ENCODE results near the gene THAP5. TPM values are rescaled to one million over a fixed set of nuclear protein-coding genes. Genes with fewer than 3 reads are reported as not detected.

THAP5 gene
- total RNA-seq, 4 donors from 2014 or later = 23.1 to 27.7 (median 27.3) TPM

DNA sequence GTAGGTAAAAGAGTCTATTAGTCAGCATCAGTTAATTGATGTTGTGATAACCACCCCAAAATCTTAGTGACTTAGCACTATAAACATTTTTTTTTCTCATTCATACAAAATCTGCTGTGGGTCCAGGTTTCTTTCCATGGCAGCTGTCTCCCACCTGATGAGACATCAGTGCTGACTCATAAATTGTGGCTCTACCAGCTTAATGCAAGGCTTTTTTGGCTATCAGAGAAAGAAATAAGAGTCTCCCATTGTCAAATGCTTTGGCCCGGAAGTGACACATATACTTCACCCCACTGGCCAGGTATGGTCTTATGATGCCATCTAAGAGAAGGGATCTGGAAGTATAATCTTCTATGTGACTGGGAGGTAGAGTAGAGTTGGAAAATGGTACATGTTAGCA, 14.7 kb upstream of the THAP5 start:
- H3K4me3 ChIP-seq = no peak overlapping the region
- TF ChIP-seq POLR2AphosphoS5 (IDR thresholded peaks at IDR 0.05) (no peak), POLR2A (IDR thresholded peaks at IDR 0.05; ENCODE audit: low read depth) (no peak), EP300 (IDR thresholded peaks at IDR 0.05) (no peak)
- TF ChIP-seq, protein P1, sequence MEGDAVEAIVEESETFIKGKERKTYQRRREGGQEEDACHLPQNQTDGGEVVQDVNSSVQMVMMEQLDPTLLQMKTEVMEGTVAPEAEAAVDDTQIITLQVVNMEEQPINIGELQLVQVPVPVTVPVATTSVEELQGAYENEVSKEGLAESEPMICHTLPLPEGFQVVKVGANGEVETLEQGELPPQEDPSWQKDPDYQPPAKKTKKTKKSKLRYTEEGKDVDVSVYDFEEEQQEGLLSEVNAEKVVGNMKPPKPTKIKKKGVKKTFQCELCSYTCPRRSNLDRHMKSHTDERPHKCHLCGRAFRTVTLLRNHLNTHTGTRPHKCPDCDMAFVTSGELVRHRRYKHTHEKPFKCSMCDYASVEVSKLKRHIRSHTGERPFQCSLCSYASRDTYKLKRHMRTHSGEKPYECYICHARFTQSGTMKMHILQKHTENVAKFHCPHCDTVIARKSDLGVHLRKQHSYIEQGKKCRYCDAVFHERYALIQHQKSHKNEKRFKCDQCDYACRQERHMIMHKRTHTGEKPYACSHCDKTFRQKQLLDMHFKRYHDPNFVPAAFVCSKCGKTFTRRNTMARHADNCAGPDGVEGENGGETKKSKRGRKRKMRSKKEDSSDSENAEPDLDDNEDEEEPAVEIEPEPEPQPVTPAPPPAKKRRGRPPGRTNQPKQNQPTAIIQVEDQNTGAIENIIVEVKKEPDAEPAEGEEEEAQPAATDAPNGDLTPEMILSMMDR (IDR thresholded peaks at IDR 0.05) = no peak
- no peak for DNase-seq (ENCODE audit: extremely low spot score)
- intact Hi-C loops (cut with DNase I) = no loop called here
- H3K36me3 ChIP-seq = peaks cover 0 to 13% (median 8%) of the 10 kb centered on the region in 4 donors
- H3K27me3 ChIP-seq = no peaks in the 10 kb centered on the region
- H3K27ac ChIP-seq (replicated peaks in 1 of 4) = no peak overlapping the region
- no peaks in the 10 kb centered on the region for H3K9me3 ChIP-seq
- 88% methylated on average over 1 of the region's 1 CpG for WGBS
- H3K4me1 ChIP-seq = no peaks in the 10 kb centered on the region

DNA sequence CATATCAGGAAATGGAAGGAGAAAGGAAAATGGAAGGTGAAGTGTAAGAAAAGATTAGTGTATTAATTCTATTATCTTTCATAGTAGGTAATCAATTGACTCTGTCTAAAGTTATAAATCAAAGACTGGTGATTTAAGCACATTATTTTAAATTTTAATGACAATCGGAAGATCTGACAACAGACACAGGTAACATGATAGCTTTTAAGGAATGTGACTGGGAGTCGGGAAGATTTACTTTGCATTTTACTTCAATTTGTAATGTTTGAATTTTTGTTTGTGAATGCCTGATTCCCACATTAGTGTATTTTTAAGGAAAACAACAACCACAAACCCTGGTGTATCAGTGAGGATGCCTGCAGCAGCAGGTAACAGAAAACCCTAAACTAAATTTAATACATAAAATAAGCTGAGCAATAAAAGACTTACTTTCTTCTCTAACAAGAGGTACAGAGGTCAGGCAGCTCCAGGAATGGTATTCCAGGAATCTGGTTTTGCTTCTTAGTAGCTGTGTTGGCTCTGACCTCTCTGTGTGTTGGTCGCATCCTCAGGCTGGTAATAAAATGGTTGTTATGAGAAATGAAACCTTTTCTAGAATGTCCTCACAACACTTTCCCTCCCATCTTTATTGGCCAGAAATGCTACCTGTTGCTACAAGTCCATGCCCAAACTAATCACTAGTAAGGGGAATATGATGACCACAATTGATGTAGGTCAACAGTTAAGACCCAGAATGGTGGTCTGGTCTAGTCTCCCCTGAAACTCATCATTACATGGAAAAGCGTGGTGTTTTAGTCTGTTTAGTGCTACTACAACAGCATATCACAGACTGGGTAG, 12.4 kb upstream of the THAP5 start:
- WGBS = 68% methylated on average over 4 of the region's 4 CpGs
- no peak for DNase-seq (ENCODE audit: extremely low spot score)
- H3K9me3 ChIP-seq = no peaks in the 10 kb centered on the region
- H3K27me3 ChIP-seq = no peaks in the 10 kb centered on the region
- TF ChIP-seq POLR2AphosphoS5 (IDR thresholded peaks at IDR 0.05) = no peak
- TF ChIP-seq EP300 (IDR thresholded peaks at IDR 0.05) = no peak
- TF ChIP-seq, protein P1 (IDR thresholded peaks at IDR 0.05) = no peak
- no peak for TF ChIP-seq POLR2A (IDR thresholded peaks at IDR 0.05; ENCODE audit: low read depth)
- intact Hi-C loops (cut with DNase I) = no loop called here
- no peak overlapping the region for H3K4me3 ChIP-seq
- H3K4me1 ChIP-seq = no peaks in the 10 kb centered on the region
- H3K36me3 ChIP-seq = peaks cover 0 to 19% (median 13%) of the 10 kb centered on the region in 4 donors
- no peak overlapping the region for H3K27ac ChIP-seq (replicated peaks in 1 of 4)

DNA sequence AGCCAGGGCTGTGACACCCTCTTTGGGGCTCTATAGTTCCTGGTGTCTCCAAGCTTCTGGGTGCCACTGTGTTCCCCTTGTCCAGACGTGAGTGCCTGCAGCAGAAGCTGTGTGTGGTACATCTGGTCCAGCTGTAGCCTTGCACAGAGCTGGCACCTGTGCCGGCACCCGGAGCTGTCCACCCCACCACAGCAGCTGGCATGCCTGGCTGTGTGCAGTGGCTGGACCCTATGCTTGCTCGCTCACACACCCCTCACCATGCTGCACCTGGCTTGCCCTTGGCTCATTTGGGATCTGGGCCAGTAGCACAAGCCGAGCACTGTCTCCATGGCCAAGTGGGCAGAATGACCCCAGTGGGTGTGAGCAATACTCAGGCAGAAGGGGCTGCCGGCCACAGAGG, 10.8 kb upstream of the THAP5 start:
- Histone ChIP-seq H3K9me3 (no peaks in the 10 kb centered on the region), H3K27ac (replicated peaks in 1 of 4) (no peak overlapping the region), H3K36me3 (peaks cover 0 to 21% (median 14%) of the 10 kb centered on the region in 4 donors), H3K27me3 (no peaks in the 10 kb centered on the region), H3K4me3 (no peak overlapping the region), H3K4me1 (no peaks in the 10 kb centered on the region)
- intact Hi-C loops (cut with DNase I) = no loop called here
- TF ChIP-seq POLR2A (IDR thresholded peaks at IDR 0.05; ENCODE audit: low read depth) (no peak), POLR2AphosphoS5 (IDR thresholded peaks at IDR 0.05) (no peak), EP300 (IDR thresholded peaks at IDR 0.05) (no peak)
- TF ChIP-seq, protein P1 (IDR thresholded peaks at IDR 0.05) = no peak
- DNase-seq (ENCODE audit: extremely low spot score) = no peak
- WGBS = 62% methylated on average over 3 of the region's 6 CpGs

DNA sequence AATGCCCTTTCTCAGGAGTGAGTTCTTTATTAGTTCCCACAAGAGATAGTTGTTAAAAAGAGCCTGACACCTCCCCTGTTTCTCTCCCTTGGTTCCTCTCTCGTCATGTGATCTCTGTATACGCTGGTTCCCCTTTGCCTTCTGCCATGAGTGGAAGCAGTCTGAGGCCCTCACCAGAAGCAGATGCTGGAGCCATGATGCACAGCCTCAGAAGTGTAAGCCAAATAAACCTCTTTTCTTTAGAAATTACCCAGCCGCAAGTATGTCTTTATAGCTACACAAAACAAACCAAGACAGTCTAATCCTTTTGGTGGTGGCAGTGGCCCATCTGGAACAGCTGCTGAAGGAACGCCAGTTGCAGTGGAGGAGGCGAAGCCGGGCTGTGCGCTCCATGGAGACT, 9.4 kb upstream of the THAP5 start:
- Histone ChIP-seq H3K36me3 (peaks cover 0 to 34% (median 15%) of the 10 kb centered on the region in 4 donors), H3K4me1 (peaks cover 0 to 3% (median 0%) of the 10 kb centered on the region in 4 donors), H3K27ac (replicated peaks in 1 of 4) (no peak overlapping the region), H3K9me3 (no peaks in the 10 kb centered on the region), H3K4me3 (no peak overlapping the region), H3K27me3 (no peaks in the 10 kb centered on the region)
- intact Hi-C loops (cut with DNase I) = no loop called here
- no peak for DNase-seq (ENCODE audit: extremely low spot score)
- TF ChIP-seq EP300 (IDR thresholded peaks at IDR 0.05) (no peak), POLR2AphosphoS5 (IDR thresholded peaks at IDR 0.05) (no peak), POLR2A (IDR thresholded peaks at IDR 0.05; ENCODE audit: low read depth) (no peak)
- TF ChIP-seq, protein P1 (IDR thresholded peaks at IDR 0.05) = no peak
- WGBS = 99% methylated on average over 7 of the region's 7 CpGs
